HepG2 (cell line): ENCODE results near the gene CNBD2. TPM values are rescaled to one million over a fixed set of nuclear protein-coding genes. Genes with fewer than 3 reads are reported as not detected.

Source experiments
- HNRNPH1 ChIP-seq: fragments of 200-400 bp; formaldehyde crosslinking; optimal IDR thresholded peaks from 2 replicates; pipeline ENCODE3; 2017; ENCODE audit warnings: mild to moderate bottlenecking, low read depth, low read length
- MXD4 ChIP-seq: IDR thresholded peaks from 2 replicates; pipeline ENCODE4 v1.6.1; 2016; ENCODE audit warnings: mild to moderate bottlenecking, missing biosample characterization, missing genetic modification reagents
- POGZ ChIP-seq: sonication (generic); formaldehyde crosslinking; IDR thresholded peaks from 2 replicates; pipeline ENCODE4 v1.4.0; 2020; ENCODE audit warnings: mild to moderate bottlenecking, missing genetic modification reagents
- POLR2G ChIP-seq: fragments of 200-400 bp; formaldehyde crosslinking; IDR thresholded peaks from 2 replicates; pipeline ENCODE4 v1.6.1; 2018; ENCODE audit warnings: mild to moderate bottlenecking, low read depth, low read length, moderate library complexity
- SRSF1 ChIP-seq: fragments of 200-400 bp; formaldehyde crosslinking; optimal IDR thresholded peaks from 2 replicates; pipeline ENCODE3; 2017; ENCODE audit warnings: mild to moderate bottlenecking, low read depth, low read length, moderate library complexity
- TCF12 ChIP-seq, 2 experiments: fragments of 450-650 bp in 1 of 2; sonication (generic) in 1 of 2; formaldehyde crosslinking in 1 of 2; IDR thresholded peaks; 2 replicates each; pipeline versions ENCODE4 v1.6.1 to v1.8.0; 2017 to 2022; ENCODE audit warnings: antibody characterized with exemption in 1 of 2, mild to moderate bottlenecking in 1 of 2, missing genetic modification reagents in 1 of 2, moderate library complexity in 1 of 2
- TOE1 ChIP-seq: sonication (generic); formaldehyde crosslinking; IDR thresholded peaks from 2 replicates; pipeline ENCODE4 v1.4.0; 2020; ENCODE audit warnings: mild to moderate bottlenecking, missing genetic modification reagents
- ZNF18 ChIP-seq: sonication (generic); formaldehyde crosslinking; IDR thresholded peaks from 2 replicates; pipeline ENCODE4 v1.8.0; 2022; ENCODE audit warnings: mild to moderate bottlenecking, missing genetic modification reagents; ENCODE audit not compliant: insufficient replicate concordance
- ZNF234 ChIP-seq: sonication (generic); formaldehyde crosslinking; conservative IDR thresholded peaks from 2 replicates; pipeline ENCODE4 v1.5.1; 2020; ENCODE audit warnings: mild to moderate bottlenecking, missing genetic modification reagents
- ZNF362 ChIP-seq: sonication (generic); formaldehyde crosslinking; IDR thresholded peaks from 2 replicates; pipeline ENCODE4 v1.4.0; 2020; ENCODE audit warnings: missing genetic modification reagents, mild to moderate bottlenecking, borderline replicate concordance
- ZNF549 ChIP-seq: sonication (generic); formaldehyde crosslinking; IDR thresholded peaks from 2 replicates; pipeline ENCODE4 v1.5.0; 2020; ENCODE audit warnings: missing genetic modification reagents
- ZNF660 ChIP-seq: sonication (generic); formaldehyde crosslinking; IDR thresholded peaks from 2 replicates; pipeline ENCODE4 v1.5.1; 2020; ENCODE audit warnings: mild to moderate bottlenecking, low read depth, missing genetic modification reagents, borderline replicate concordance
- polyA plus RNA-seq, 8 experiments: library from polyadenylated mRNA; depleted of rRNA in 3 of 8; stranded (reverse) in 7 of 8; unstranded in 1 of 8; fragments of >200 nt; fragmentation: Illumina TruSeq in 4 of 8; extraction: Trizol in 4 of 8; gene quantifications; 2 replicates each; pipeline versions ENCODE4 v1.2.1 to v1.2.3, GENCODE V29; 2011 to 2016; ENCODE audit warnings: low read depth in 4 of 8, missing spikeins in 1 of 8, mixed read lengths in 1 of 8; ENCODE audit not compliant: insufficient read depth in 1 of 8
- total RNA-seq, 5 experiments: library from RNA; depleted of rRNA; stranded (reverse); fragments of >200 nt; fragmentation: Illumina TruSeq; extraction: Trizol; gene quantifications; 2 replicates each; pipeline ENCODE4 v1.2.3, GENCODE V29; 2016; ENCODE audit warnings: low read depth in 1 of 5
- TF ChIP-seq, protein P1 (sequence below): IDR thresholded peaks from 2 replicates; pipeline ENCODE4 v1.6.1; 2016; ENCODE audit warnings: low read depth, missing genetic modification reagents, missing compliant biosample characterization
- TF ChIP-seq, protein P2 (sequence below): sonication (generic); formaldehyde crosslinking; IDR thresholded peaks from 2 replicates; pipeline ENCODE4 v1.4.0; 2020; ENCODE audit warnings: missing genetic modification reagents, mild to moderate bottlenecking, borderline replicate concordance

Gene CNBD2
- total and polyA plus RNA-seq, 2 of the 13 experiments (the other 11 are each of a cell fraction or from before 2014, with no cell fraction given): 12.4 to 22.8 TPM

GRCh38 chr20:36018208-36018988, 50.0 kb downstream of the CNBD2 start (continued):
- no peak for TF ChIP-seq ZNF18
- TF ChIP-seq SRSF1: no peak
- TF ChIP-seq TCF12 (IDR thresholded peaks at IDR 0.05): no peak
- TF ChIP-seq TCF12 (CRISPR knock-in tag; IDR thresholded peaks at IDR 0.05): no peak
- no peak for TF ChIP-seq MXD4 (CRISPR knock-in tag)
- TF ChIP-seq ZNF362: no peak
- TF ChIP-seq, protein P1, sequence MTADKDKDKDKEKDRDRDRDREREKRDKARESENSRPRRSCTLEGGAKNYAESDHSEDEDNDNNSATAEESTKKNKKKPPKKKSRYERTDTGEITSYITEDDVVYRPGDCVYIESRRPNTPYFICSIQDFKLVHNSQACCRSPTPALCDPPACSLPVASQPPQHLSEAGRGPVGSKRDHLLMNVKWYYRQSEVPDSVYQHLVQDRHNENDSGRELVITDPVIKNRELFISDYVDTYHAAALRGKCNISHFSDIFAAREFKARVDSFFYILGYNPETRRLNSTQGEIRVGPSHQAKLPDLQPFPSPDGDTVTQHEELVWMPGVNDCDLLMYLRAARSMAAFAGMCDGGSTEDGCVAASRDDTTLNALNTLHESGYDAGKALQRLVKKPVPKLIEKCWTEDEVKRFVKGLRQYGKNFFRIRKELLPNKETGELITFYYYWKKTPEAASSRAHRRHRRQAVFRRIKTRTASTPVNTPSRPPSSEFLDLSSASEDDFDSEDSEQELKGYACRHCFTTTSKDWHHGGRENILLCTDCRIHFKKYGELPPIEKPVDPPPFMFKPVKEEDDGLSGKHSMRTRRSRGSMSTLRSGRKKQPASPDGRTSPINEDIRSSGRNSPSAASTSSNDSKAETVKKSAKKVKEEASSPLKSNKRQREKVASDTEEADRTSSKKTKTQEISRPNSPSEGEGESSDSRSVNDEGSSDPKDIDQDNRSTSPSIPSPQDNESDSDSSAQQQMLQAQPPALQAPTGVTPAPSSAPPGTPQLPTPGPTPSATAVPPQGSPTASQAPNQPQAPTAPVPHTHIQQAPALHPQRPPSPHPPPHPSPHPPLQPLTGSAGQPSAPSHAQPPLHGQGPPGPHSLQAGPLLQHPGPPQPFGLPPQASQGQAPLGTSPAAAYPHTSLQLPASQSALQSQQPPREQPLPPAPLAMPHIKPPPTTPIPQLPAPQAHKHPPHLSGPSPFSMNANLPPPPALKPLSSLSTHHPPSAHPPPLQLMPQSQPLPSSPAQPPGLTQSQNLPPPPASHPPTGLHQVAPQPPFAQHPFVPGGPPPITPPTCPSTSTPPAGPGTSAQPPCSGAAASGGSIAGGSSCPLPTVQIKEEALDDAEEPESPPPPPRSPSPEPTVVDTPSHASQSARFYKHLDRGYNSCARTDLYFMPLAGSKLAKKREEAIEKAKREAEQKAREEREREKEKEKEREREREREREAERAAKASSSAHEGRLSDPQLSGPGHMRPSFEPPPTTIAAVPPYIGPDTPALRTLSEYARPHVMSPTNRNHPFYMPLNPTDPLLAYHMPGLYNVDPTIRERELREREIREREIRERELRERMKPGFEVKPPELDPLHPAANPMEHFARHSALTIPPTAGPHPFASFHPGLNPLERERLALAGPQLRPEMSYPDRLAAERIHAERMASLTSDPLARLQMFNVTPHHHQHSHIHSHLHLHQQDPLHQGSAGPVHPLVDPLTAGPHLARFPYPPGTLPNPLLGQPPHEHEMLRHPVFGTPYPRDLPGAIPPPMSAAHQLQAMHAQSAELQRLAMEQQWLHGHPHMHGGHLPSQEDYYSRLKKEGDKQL (CRISPR knock-in tag): no peak
- no peak for TF ChIP-seq POGZ (CRISPR knock-in tag)
- TF ChIP-seq ZNF549 (CRISPR knock-in tag): no peak
- TF ChIP-seq, protein P2, sequence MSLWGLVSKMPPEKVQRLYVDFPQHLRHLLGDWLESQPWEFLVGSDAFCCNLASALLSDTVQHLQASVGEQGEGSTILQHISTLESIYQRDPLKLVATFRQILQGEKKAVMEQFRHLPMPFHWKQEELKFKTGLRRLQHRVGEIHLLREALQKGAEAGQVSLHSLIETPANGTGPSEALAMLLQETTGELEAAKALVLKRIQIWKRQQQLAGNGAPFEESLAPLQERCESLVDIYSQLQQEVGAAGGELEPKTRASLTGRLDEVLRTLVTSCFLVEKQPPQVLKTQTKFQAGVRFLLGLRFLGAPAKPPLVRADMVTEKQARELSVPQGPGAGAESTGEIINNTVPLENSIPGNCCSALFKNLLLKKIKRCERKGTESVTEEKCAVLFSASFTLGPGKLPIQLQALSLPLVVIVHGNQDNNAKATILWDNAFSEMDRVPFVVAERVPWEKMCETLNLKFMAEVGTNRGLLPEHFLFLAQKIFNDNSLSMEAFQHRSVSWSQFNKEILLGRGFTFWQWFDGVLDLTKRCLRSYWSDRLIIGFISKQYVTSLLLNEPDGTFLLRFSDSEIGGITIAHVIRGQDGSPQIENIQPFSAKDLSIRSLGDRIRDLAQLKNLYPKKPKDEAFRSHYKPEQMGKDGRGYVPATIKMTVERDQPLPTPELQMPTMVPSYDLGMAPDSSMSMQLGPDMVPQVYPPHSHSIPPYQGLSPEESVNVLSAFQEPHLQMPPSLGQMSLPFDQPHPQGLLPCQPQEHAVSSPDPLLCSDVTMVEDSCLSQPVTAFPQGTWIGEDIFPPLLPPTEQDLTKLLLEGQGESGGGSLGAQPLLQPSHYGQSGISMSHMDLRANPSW: no peak
- no peak for TF ChIP-seq POLR2G
- no peak for TF ChIP-seq ZNF234
- TF ChIP-seq HNRNPH1: no peak
- TF ChIP-seq TOE1 (CRISPR knock-in tag): no peak
- TF ChIP-seq ZNF660 (CRISPR knock-in tag): no peak
